Transverse colon (tissue), 4 donors: ENCODE results near the gene CACNA1B. TPM values are rescaled to one million over a fixed set of nuclear protein-coding genes. Genes with fewer than 3 reads are reported as not detected.

Experiments used
- DNase-seq: peaks from one replicate; pipeline ENCODE4 v3.0.0-alpha.2; 2019
- H3K27ac ChIP-seq, 4 donors: fragments of 200-600 bp; sonication (generic); 2 replicates each; pipeline ENCODE4 v1.5.1; 2016 to 2018; ENCODE audit warnings: inconsistent platforms in 4 of 4
- H3K27me3 ChIP-seq: fragments of 200-600 bp; sonication (generic); 2 replicates; pipeline ENCODE4 v1.5.1; 2017; ENCODE audit warnings: inconsistent platforms
- H3K36me3 ChIP-seq, 4 donors: fragments of 200-600 bp; sonication (generic); 2 replicates each; pipeline ENCODE4 v1.5.1; 2017 to 2019; ENCODE audit warnings: inconsistent platforms in 4 of 4
- H3K4me1 ChIP-seq, 4 donors: fragments of 200-600 bp; sonication (generic); 2 replicates each; pipeline ENCODE4 v1.5.1; 2017 to 2020; ENCODE audit warnings: inconsistent platforms in 4 of 4
- H3K4me3 ChIP-seq, 4 donors: fragments of 200-600 bp; sonication (generic); 1 replicate in 1 of 4; 2 replicates in 3 of 4; pipeline versions ENCODE4 v1.5.1 to v1.6.1; 2017 to 2019; ENCODE audit warnings: inconsistent platforms in 4 of 4
- H3K9me3 ChIP-seq, 2 donors: fragments of 200-600 bp; sonication (generic); 2 replicates each; pipeline ENCODE4 v1.5.1; 2017 to 2019; ENCODE audit warnings: inconsistent platforms in 2 of 2
- CTCF ChIP-seq, 5 experiments: fragments of 200-600 bp in 3 of 5; fragments of 450-650 bp in 2 of 5; sonication (generic) in 3 of 5; IDR thresholded peaks; 1 replicate in 2 of 5; 2 replicates in 3 of 5; pipeline ENCODE4 v1.5.1; 2016 to 2017; ENCODE audit warnings: antibody characterized with exemption in 5 of 5, inconsistent platforms in 3 of 5, mild to moderate bottlenecking in 2 of 5, moderate library complexity in 1 of 5
- EP300 ChIP-seq: sonication (generic); formaldehyde crosslinking; IDR thresholded peaks from one replicate; pipeline ENCODE4 v1.6.1; 2017; ENCODE audit warnings: antibody characterized with exemption, low read depth
- POLR2A ChIP-seq: fragments of 450-650 bp; IDR thresholded peaks from one replicate; pipeline ENCODE4 v1.6.1; 2016; ENCODE audit warnings: antibody characterized with exemption, mild to moderate bottlenecking, moderate library complexity
- POLR2AphosphoS5 ChIP-seq, 3 donors: sonication (generic); formaldehyde crosslinking; IDR thresholded peaks; one replicate each; pipeline ENCODE4 v1.6.1; 2016; ENCODE audit warnings: antibody characterized with exemption in 3 of 3
- WGBS, 2 donors: methylation state at CpG; one replicate each; pipeline ENCODE4 v1.1.5; 2018; ENCODE audit warnings: low coverage in 1 of 2; 5-methylcytosine and 5-hydroxymethylcytosine counted together
- in situ Hi-C, 4 donors: fragments of 200-750 bp; cut with MboI; loops; one replicate each; pipeline versions ENCODE4 v1.15.0 to v1.15.1; 2017; ENCODE audit warnings: low sequenced_read_pairs in 3 of 4, low pct_ligation_motif_present in 1 of 4, low pct_unique_long_range_greater_than_20kb in 1 of 4
- intact Hi-C: fragments of 100-400 bp; cut with DNase I; formaldehyde crosslinking; loops from one replicate; pipeline ENCODE4 v1.15.1; 2023; ENCODE audit warnings: low total_unique reads
- total RNA-seq, 4 donors: library from RNA; depleted of rRNA; stranded (reverse); fragments of >200 nt; gene quantifications; one replicate each; pipeline ENCODE4 v1.1.0, GENCODE V29; 2016

CACNA1B gene
- total RNA-seq, 4 donors from 2014 or later: 0.27 to 0.40 (median 0.35) TPM

DNA sequence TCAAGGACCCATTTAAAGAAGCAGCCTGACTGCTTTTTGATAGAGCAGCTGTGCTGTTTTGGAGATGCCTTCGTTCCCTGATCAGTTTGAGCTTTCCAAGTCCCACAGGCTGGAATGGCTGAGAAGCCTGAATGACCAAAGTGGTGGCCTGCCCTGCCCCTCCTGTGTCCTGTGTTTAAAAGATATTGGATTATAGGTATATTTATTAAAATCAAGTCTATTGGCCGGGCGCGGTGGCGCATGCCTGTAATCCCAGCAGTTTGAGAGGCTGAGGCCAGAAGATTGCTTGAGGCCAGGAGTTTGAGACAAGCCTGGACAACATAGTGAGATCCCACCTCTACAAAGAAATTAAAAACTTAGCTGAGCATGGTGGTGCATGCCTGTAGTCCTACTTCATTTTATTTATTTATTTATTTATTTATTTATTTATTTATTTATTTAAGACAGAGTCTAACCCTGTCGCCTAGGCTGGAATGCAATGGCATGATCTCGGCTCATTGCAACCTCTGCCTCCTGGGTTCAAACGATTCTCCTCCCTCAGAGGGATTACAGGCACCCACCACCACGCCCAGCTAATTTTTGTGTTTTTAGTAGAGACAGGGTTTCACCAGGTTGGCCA, 87.7 kb downstream of the CACNA1B start:
- no peak for TF ChIP-seq CTCF (IDR thresholded peaks at IDR 0.05)
- TF ChIP-seq POLR2AphosphoS5 (IDR thresholded peaks at IDR 0.05): no peak
- no peak for TF ChIP-seq EP300
- TF ChIP-seq POLR2A: no peak
- intact Hi-C loops: no loop called here
- no peak for DNase-seq
- no peak overlapping the region for H3K27ac ChIP-seq
- H3K9me3 ChIP-seq: no peaks in the 10 kb centered on the region
- no peaks in the 10 kb centered on the region for H3K36me3 ChIP-seq
- no peak overlapping the region for H3K4me3 ChIP-seq
- no peaks in the 10 kb centered on the region for H3K27me3 ChIP-seq
- in situ Hi-C loops: no loop called here
- WGBS, 2 donors: 87 to 90% methylated on average over 7 to 9 of the region's 9 CpGs
- H3K4me1 ChIP-seq: no peaks in the 10 kb centered on the region

DNA sequence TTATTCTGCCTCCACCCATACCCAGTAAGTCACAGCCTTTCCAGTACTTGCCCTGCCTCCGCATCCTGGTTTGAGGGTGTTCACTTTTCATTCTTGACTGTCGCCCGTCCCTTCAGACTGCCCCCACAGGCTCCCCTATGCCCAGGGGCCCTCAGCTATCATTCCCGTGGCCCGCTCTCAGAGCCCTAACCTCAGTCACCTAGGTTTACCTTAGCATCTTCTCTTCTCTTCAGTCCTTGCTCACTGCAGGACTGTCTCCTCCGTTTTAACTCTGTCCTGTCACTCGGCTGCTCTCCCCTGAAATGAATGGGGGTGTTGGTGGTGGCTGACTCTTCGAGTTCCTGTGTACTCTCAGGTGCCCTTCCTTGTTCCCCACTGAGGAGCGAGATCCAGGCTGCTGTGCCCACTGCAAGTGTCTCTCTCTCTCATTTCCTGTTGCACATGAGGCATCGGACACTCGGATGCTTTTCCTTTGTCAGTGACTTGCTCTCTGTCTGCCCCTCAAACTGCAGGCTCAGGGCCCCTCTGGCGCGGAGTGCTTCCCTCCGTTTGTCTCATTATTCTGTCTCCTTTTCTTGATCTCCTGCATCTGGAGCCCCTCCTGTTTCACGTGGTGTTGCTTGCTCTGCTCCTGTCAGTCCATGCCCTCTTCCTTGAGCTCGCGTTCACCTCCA, 89.8 kb downstream of the CACNA1B start:
- Histone ChIP-seq H3K9me3 (no peaks in the 10 kb centered on the region), H3K36me3 (no peaks in the 10 kb centered on the region), H3K27ac (no peak overlapping the region), H3K27me3 (no peaks in the 10 kb centered on the region), H3K4me1 (no peaks in the 10 kb centered on the region), H3K4me3 (no peak overlapping the region)
- intact Hi-C loops: no loop called here
- DNase-seq: no peak
- TF ChIP-seq POLR2A: no peak
- in situ Hi-C loops: no loop called here
- 60 to 64% methylated on average over 7 to 17 of the region's 17 CpGs for WGBS, 2 donors

- TF ChIP-seq POLR2AphosphoS5 (IDR thresholded peaks at IDR 0.05) (no peak), CTCF (IDR thresholded peaks at IDR 0.05) (no peak), EP300 (no peak), POLR2A (no peak)
- no peak overlapping the region for H3K27ac ChIP-seq
- no peak overlapping the region for H3K4me3 ChIP-seq
- WGBS, 2 donors: 75 to 90% methylated on average over 2 to 10 of the region's 10 CpGs
- H3K27me3 ChIP-seq: no peaks in the 10 kb centered on the region
- no peak for DNase-seq
- intact Hi-C loops (no loop called here), in situ Hi-C loops (no loop called here)
- H3K4me1 ChIP-seq: no peaks in the 10 kb centered on the region
- H3K36me3 ChIP-seq: no peaks in the 10 kb centered on the region
- H3K9me3 ChIP-seq: no peaks in the 10 kb centered on the region
These were observed 90.7 kb downstream of the CACNA1B start for GRCh38 chr9:137968235-137968634.

DNA sequence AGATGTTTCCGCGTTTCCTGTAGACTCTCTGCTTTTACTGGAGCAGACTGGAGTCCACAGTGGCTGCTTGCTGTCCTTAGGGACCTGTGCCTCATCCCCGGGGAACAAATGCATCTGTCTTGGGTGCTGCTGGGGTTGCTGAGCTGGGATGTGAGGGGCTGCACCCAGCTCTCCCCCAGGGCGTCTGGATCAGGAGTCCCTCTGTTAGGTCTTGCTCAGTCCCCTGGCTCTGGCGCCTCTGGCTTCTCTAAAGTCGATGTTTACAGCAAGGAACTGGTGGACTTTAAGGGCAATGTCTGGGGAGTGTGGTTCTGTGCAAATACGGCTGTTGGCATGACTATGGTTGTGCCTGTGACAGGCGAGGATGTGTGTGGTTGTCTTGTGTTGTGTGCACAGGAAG, 91.4 kb downstream of the CACNA1B start:
- H3K27ac ChIP-seq: no peak overlapping the region
- in situ Hi-C loops (no loop called here), intact Hi-C loops (no loop called here)
- H3K4me1 ChIP-seq: no peaks in the 10 kb centered on the region
- WGBS, 2 donors: 65 to 100% methylated on average over 2 to 7 of the region's 8 CpGs
- no peaks in the 10 kb centered on the region for H3K9me3 ChIP-seq
- H3K27me3 ChIP-seq: no peaks in the 10 kb centered on the region
- no peaks in the 10 kb centered on the region for H3K36me3 ChIP-seq
- no peak overlapping the region for H3K4me3 ChIP-seq
- DNase-seq: no peak
- TF ChIP-seq POLR2AphosphoS5 (IDR thresholded peaks at IDR 0.05) (no peak), POLR2A (no peak), CTCF (IDR thresholded peaks at IDR 0.05) (no peak), EP300 (no peak)

DNA sequence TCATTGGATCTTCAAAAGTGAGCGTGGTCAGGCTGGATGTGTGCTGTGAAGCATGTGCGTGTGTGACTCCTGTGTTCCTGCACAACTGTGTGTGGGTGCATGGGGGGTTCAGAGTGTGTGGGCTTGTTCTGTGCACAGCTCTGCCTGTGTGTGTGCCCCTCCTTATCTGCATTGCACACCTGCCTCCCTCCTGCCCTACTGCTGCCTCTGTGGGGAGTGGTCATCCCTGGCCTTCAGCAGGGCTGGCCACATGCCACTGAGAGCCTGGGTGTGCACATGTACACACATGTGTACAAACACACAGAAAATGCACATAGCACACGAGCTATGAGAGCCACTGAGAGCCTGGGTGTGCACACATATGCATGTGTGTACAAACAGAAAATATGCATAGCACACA, 92.1 kb downstream of the CACNA1B start:
- no peaks in the 10 kb centered on the region for H3K36me3 ChIP-seq
- intact Hi-C loops: no loop called here
- DNase-seq: no peak
- no peak overlapping the region for H3K4me3 ChIP-seq
- WGBS, 2 donors: 74% methylated on average over 3 of the region's 3 CpGs; no CpG with 5 or more reads in 1 of the 2 donors
- no peak overlapping the region for H3K27ac ChIP-seq
- TF ChIP-seq POLR2A (no peak), EP300 (no peak), POLR2AphosphoS5 (IDR thresholded peaks at IDR 0.05) (no peak), CTCF (IDR thresholded peaks at IDR 0.05) (no peak)
- no peaks in the 10 kb centered on the region for H3K9me3 ChIP-seq
- H3K4me1 ChIP-seq: no peaks in the 10 kb centered on the region
- in situ Hi-C loops: no loop called here
- H3K27me3 ChIP-seq: no peaks in the 10 kb centered on the region
